H9 (cell line): ENCODE data around the gene MORN5. TPM values are rescaled to one million over a fixed set of nuclear protein-coding genes. Genes with fewer than 3 reads are reported as not detected.

Source experiments
- DNase-seq: peaks from one replicate; pipeline ENCODE4 v3.0.0-alpha.2; 2017
- H2AFZ ChIP-seq: one replicate; pipeline ENCODE4 v1.6.1; 2013; ENCODE audit warnings: mild to moderate bottlenecking, low read length, control low read depth, moderate library complexity
- H2AK5ac ChIP-seq: 2 replicates; pipeline ENCODE4 v1.6.1; 2013; ENCODE audit warnings: low read length, control low read depth, mixed read lengths; ENCODE audit not compliant: insufficient read length
- H2BK120ac ChIP-seq: one replicate; pipeline ENCODE4 v1.6.1; 2013; ENCODE audit warnings: low read depth, mild to moderate bottlenecking, low read length, control low read depth, inconsistent platforms; ENCODE audit not compliant: poor library complexity, severe bottlenecking
- H2BK12ac ChIP-seq: 2 replicates; pipeline ENCODE4 v1.6.1; 2013; ENCODE audit warnings: low read length, control low read depth, mixed read lengths, low read depth; ENCODE audit not compliant: insufficient read length
- H2BK15ac ChIP-seq: 2 replicates; pipeline ENCODE4 v1.6.1; 2013; ENCODE audit warnings: low read depth, low read length, control low read depth
- H2BK20ac ChIP-seq: one replicate; pipeline ENCODE4 v1.6.1; 2013; ENCODE audit warnings: low read depth, mild to moderate bottlenecking, low read length, control low read depth, inconsistent platforms; ENCODE audit not compliant: poor library complexity, severe bottlenecking
- H2BK5ac ChIP-seq: 2 replicates; pipeline ENCODE4 v1.6.1; 2013; ENCODE audit warnings: low read length, control low read depth, mixed read lengths; ENCODE audit not compliant: insufficient read length
- H3K14ac ChIP-seq: 2 replicates; pipeline ENCODE4 v1.6.1; 2013; ENCODE audit warnings: low read length, control low read depth; ENCODE audit not compliant: insufficient read depth
- H3K18ac ChIP-seq: 2 replicates; pipeline ENCODE4 v1.6.1; 2013; ENCODE audit warnings: low read depth, mild to moderate bottlenecking, mixed read lengths, low read length, control low read depth; ENCODE audit not compliant: insufficient read length
- H3K23ac ChIP-seq: 2 replicates; pipeline ENCODE4 v1.6.1; 2013; ENCODE audit warnings: low read length, control low read depth, mixed read lengths, low read depth; ENCODE audit not compliant: insufficient read length
- H3K23me2 ChIP-seq: 2 replicates; pipeline ENCODE4 v1.6.1; 2013; ENCODE audit warnings: low read depth, mild to moderate bottlenecking, mixed read lengths, low read length, control low read depth; ENCODE audit not compliant: insufficient read length, poor library complexity, severe bottlenecking
- H3K27ac ChIP-seq: 2 replicates; pipeline ENCODE4 v1.5.1; 2013; ENCODE audit warnings: low read length, control low read depth, mixed read lengths, low read depth; ENCODE audit not compliant: insufficient read length
- H3K27me3 ChIP-seq: 2 replicates; pipeline ENCODE4 v1.6.1; 2013; ENCODE audit warnings: low read length, control low read depth, inconsistent platforms; ENCODE audit not compliant: insufficient read depth
- H3K4ac ChIP-seq: 2 replicates; pipeline ENCODE4 v1.6.1; 2013; ENCODE audit warnings: low read depth, mild to moderate bottlenecking, control low read depth, inconsistent platforms, low read length, moderate library complexity
- H3K4me1 ChIP-seq: 2 replicates; pipeline ENCODE4 v1.6.1; 2013; ENCODE audit warnings: low read length, control low read depth, inconsistent platforms; ENCODE audit not compliant: insufficient read depth
- H3K4me2 ChIP-seq: 2 replicates; pipeline ENCODE4 v1.6.1; 2013; ENCODE audit warnings: low read length, control low read depth, mixed read lengths; ENCODE audit not compliant: insufficient read length, insufficient read depth
- H3K56ac ChIP-seq: 2 replicates; pipeline ENCODE4 v1.6.1; 2013; ENCODE audit warnings: low read depth, mild to moderate bottlenecking, mixed read lengths, low read length, control low read depth; ENCODE audit not compliant: insufficient read length
- H3K79me1 ChIP-seq: 2 replicates; pipeline ENCODE4 v1.6.1; 2013; ENCODE audit warnings: low read depth, mild to moderate bottlenecking, moderate library complexity, low read length, control low read depth, inconsistent platforms; ENCODE audit not compliant: insufficient read depth, poor library complexity, severe bottlenecking
- H3K79me2 ChIP-seq: 2 replicates; pipeline ENCODE4 v1.6.1; 2013; ENCODE audit warnings: low read length, control low read depth, inconsistent platforms; ENCODE audit not compliant: insufficient read depth
- H3K9ac ChIP-seq: 2 replicates; pipeline ENCODE4 v1.6.1; 2013; ENCODE audit warnings: low read length, control low read depth, mixed read lengths; ENCODE audit not compliant: insufficient read length; ENCODE audit errors: extremely low read depth
- H3K9me3 ChIP-seq: one replicate; pipeline ENCODE4 v1.6.1; 2013; ENCODE audit warnings: low read depth, low read length, inconsistent platforms; ENCODE audit not compliant: control insufficient read depth
- H3T11ph ChIP-seq: one replicate; pipeline ENCODE4 v1.6.1; 2013; ENCODE audit warnings: mild to moderate bottlenecking, low read length, control low read depth, inconsistent platforms
- H4K20me1 ChIP-seq: one replicate; pipeline ENCODE4 v1.6.1; 2013; ENCODE audit not compliant: control insufficient read depth, insufficient read length, insufficient read depth
- H4K5ac ChIP-seq: 2 replicates; pipeline ENCODE4 v1.6.1; 2013; ENCODE audit warnings: low read depth, mild to moderate bottlenecking, mixed read lengths, low read length, control low read depth; ENCODE audit not compliant: insufficient read length
- H4K8ac ChIP-seq: replicated peaks from 2 replicates; pipeline ENCODE4 v1.6.1; 2013; ENCODE audit warnings: low read length, control low read depth, mixed read lengths, low read depth; ENCODE audit not compliant: insufficient read length
- H4K91ac ChIP-seq: 2 replicates; pipeline ENCODE4 v1.6.1; 2013; ENCODE audit warnings: low read depth, mild to moderate bottlenecking, moderate library complexity, mixed read lengths, low read length, control low read depth; ENCODE audit not compliant: insufficient read length
- H3K27ac Mint-ChIP-seq, 3 experiments: 2 replicates in 2 of 3; 3 replicates in 1 of 3; pipeline ENCODE4 v1.8.0; 2020 to 2021; ENCODE audit warnings: mixed read lengths in 3 of 3, mild to moderate bottlenecking in 1 of 3, moderate library complexity in 1 of 3
- H3K27me3 Mint-ChIP-seq: 2 replicates; pipeline ENCODE4 v1.8.0; 2021; ENCODE audit warnings: low read depth, mild to moderate bottlenecking, moderate library complexity, mixed read lengths
- H3K36me3 Mint-ChIP-seq, 3 experiments: 2 replicates in 2 of 3; 3 replicates in 1 of 3; pipeline ENCODE4 v1.8.0; 2020 to 2021; ENCODE audit warnings: low read depth in 3 of 3, mixed read lengths in 3 of 3; ENCODE audit not compliant: insufficient read depth in 1 of 3
- H3K4me1 Mint-ChIP-seq, 2 experiments: 2 replicates each; pipeline ENCODE4 v1.8.0; 2020; ENCODE audit warnings: mixed read lengths in 2 of 2
- H3K4me3 Mint-ChIP-seq, 2 experiments: 2 replicates in 1 of 2; 3 replicates in 1 of 2; pipeline ENCODE4 v1.8.0; 2020 to 2021; ENCODE audit warnings: mild to moderate bottlenecking in 2 of 2, mixed read lengths in 2 of 2, moderate library complexity in 1 of 2
- H3K9me3 Mint-ChIP-seq, 2 experiments: 2 replicates in 1 of 2; 3 replicates in 1 of 2; pipeline ENCODE4 v1.8.0; 2020; ENCODE audit warnings: mild to moderate bottlenecking in 2 of 2, mixed read lengths in 2 of 2, moderate library complexity in 1 of 2
- WGBS: extraction: QIAGEN DNeasy Blood & Tissue Kit; methylation state at CpG from one replicate; pipeline ENCODE4 v1.1.7; 2013; ENCODE audit warnings: missing lambda C conversion rate, low lambda C conversion rate, mixed read lengths; ENCODE audit not compliant: insufficient read length; ENCODE audit errors: extremely low coverage; 5-methylcytosine and 5-hydroxymethylcytosine counted together
- total RNA-seq: library from RNA; stranded (reverse); gene quantifications from 2 replicates; pipeline ENCODE4 v1.2.1, GENCODE V29; 2021
- TF ChIP-seq, protein P1 (sequence below): fragments of 200-600 bp; sonication (generic); conservative IDR thresholded peaks from 3 replicates; pipeline ENCODE4 v1.8.0; 2021; ENCODE audit warnings: antibody characterized with exemption, mild to moderate bottlenecking

The MORN5 gene
- total RNA-seq, 1 experiment from 2014 or later = not detected

DNA sequence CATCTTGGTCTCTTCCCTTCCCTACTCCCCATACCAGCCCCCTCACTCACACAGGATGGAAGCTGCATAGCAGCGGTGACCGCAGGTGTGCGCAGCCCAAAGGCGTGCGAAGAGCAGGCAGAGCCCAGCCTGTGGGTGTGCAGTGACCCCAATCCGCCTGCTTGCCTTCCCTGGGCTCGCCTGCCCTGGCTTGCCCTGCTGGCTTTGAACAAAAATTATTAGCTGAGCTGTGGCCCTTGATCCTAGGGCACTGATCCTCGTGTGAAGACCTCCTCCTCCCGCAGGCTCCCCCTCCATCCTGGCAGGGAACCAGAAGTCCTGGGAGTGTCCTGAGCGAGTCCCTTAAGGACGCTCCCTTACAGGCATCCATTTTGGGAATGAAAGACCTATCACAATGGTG, 31.9 kb downstream of the MORN5 start:
- no CpG with 5 or more reads among the region's 11 CpGs for WGBS
- Histone ChIP-seq H4K91ac (no peak overlapping the region), H3K4ac (no peak overlapping the region), H2AK5ac (no peak overlapping the region), H2BK15ac (no peak overlapping the region), H4K20me1 (no peaks in the 10 kb centered on the region), H3K27ac (no peak overlapping the region), H3K4me2 (no peak overlapping the region), H3K18ac (no peak overlapping the region), H3K9ac (no peak overlapping the region), H3K56ac (no peak overlapping the region), H2BK12ac (no peak overlapping the region), H3K79me2 (no peaks in the 10 kb centered on the region), H3K23me2 (no peaks in the 10 kb centered on the region), H4K5ac (no peak overlapping the region), H3K14ac (no peak overlapping the region), H2AFZ (no peak overlapping the region), H3K79me1 (no peaks in the 10 kb centered on the region), H4K8ac (no peak overlapping the region), H3K9me3 (no peaks in the 10 kb centered on the region), H3K4me1 (no peaks in the 10 kb centered on the region), H2BK120ac (no peak overlapping the region), H3T11ph (no peak overlapping the region), H3K23ac (no peak overlapping the region), H3K27me3 (no peaks in the 10 kb centered on the region), H2BK20ac (no peak overlapping the region), H2BK5ac (no peak overlapping the region)
- Mint-ChIP-seq H3K36me3 (no peaks in the 10 kb centered on the region; a peak in 1 of 7 replicates), H3K4me3 (no peak overlapping the region), H3K9me3 (no peaks in the 10 kb centered on the region), H3K27me3 (peaks cover 5% of the 10 kb centered on the region; the same call in 1 of the 2 replicates), H3K27ac (peak overlapping the region in 1 of 3 experiments; percentile 73; a peak in 1 of 7 replicates), H3K4me1 (peaks cover 17 to 19% of the 10 kb centered on the region in 2 experiments)
- TF ChIP-seq, protein P1, sequence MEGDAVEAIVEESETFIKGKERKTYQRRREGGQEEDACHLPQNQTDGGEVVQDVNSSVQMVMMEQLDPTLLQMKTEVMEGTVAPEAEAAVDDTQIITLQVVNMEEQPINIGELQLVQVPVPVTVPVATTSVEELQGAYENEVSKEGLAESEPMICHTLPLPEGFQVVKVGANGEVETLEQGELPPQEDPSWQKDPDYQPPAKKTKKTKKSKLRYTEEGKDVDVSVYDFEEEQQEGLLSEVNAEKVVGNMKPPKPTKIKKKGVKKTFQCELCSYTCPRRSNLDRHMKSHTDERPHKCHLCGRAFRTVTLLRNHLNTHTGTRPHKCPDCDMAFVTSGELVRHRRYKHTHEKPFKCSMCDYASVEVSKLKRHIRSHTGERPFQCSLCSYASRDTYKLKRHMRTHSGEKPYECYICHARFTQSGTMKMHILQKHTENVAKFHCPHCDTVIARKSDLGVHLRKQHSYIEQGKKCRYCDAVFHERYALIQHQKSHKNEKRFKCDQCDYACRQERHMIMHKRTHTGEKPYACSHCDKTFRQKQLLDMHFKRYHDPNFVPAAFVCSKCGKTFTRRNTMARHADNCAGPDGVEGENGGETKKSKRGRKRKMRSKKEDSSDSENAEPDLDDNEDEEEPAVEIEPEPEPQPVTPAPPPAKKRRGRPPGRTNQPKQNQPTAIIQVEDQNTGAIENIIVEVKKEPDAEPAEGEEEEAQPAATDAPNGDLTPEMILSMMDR = no peak
- DNase-seq = no peak
